HUES6 (cell line): ENCODE results near the gene ILRUN.
"Not testable (repeated sequence)": the region's sequence is repeated elsewhere in the genome, so short reads cannot be mapped to it uniquely, and the experiment has no call there.

Experiments used
- H3K27ac ChIP-seq: 2 replicates; pipeline ENCODE4 v1.7.0; 2013; ENCODE audit warnings: low read depth, mild to moderate bottlenecking, low read length, inconsistent platforms
- H3K27me3 ChIP-seq: 2 replicates; pipeline ENCODE4 v1.6.1; 2013; ENCODE audit warnings: low read length; ENCODE audit not compliant: control insufficient read depth, insufficient read depth
- H3K36me3 ChIP-seq: 2 replicates; pipeline ENCODE4 v1.6.1; 2013; ENCODE audit warnings: low read length; ENCODE audit not compliant: control insufficient read depth, insufficient read depth
- H3K4me1 ChIP-seq: 2 replicates; pipeline ENCODE4 v1.6.1; 2013; ENCODE audit warnings: low read length; ENCODE audit not compliant: control insufficient read depth, insufficient read depth
- H3K4me3 ChIP-seq: 2 replicates; pipeline ENCODE4 v1.5.1; 2013; ENCODE audit warnings: low read depth, low read length
- H3K9ac ChIP-seq: one replicate; pipeline ENCODE4 v1.6.1; 2013; ENCODE audit warnings: mild to moderate bottlenecking, low read length
- H3K9me3 ChIP-seq: 2 replicates; pipeline ENCODE4 v1.6.1; 2013; ENCODE audit warnings: low read depth, low read length; ENCODE audit not compliant: control insufficient read depth, insufficient read depth

The ILRUN gene

GRCh38 chr6:34722451-34722850 lies 25.9 kb upstream of the ILRUN start:
- no peaks in the 10 kb centered on the region for H3K36me3 ChIP-seq
- no peak overlapping the region for H3K4me3 ChIP-seq
- no peaks in the 10 kb centered on the region for H3K27me3 ChIP-seq
- H3K27ac ChIP-seq: peak overlapping the region; percentile 42; the same call in 1 of the 2 replicates
- H3K4me1 ChIP-seq: peaks cover 25% of the 10 kb centered on the region
- no peak overlapping the region for H3K9ac ChIP-seq
- H3K9me3 ChIP-seq: 0 out of 2 replicates have a peak, but pooled peaks cover 5% of the 10 kb centered on the region

- H3K4me3 ChIP-seq, H3K36me3 ChIP-seq, H3K9me3 ChIP-seq, H3K27me3 ChIP-seq: not testable (repeated sequence)
- Histone ChIP-seq H3K27ac (peak overlapping the region; percentile 73; the same call in 1 of the 2 replicates), H3K4me1 (peaks cover 25% of the 10 kb centered on the region), H3K9ac (peak overlapping the region; percentile 66)
Observed at GRCh38 chr6:34720160-34720559, 23.6 kb upstream of the ILRUN start.

DNA sequence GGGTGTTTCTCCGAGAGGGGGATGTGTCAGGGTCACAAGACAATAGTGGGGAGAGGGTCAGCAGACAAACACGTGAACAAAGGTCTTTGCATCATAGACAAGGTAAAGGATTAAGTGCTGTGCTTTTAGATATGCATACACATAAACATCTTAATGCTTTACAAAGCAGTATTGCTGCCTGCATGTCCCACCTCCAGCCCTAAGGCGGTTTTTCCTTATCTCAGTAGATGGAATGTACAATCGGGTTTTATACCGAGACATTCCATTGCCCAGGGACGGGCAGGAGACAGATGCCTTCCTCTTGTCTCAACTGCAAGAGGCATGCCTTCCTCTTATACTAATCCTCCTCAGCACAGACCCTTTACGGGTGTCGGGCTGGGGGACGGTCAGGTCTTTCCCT lies 23.1 kb upstream of the ILRUN start:
- not testable (repeated sequence) for H3K27ac ChIP-seq, H3K27me3 ChIP-seq, H3K9me3 ChIP-seq, H3K9ac ChIP-seq, H3K4me3 ChIP-seq, H3K36me3 ChIP-seq
- peaks cover 25% of the 10 kb centered on the region for H3K4me1 ChIP-seq

DNA sequence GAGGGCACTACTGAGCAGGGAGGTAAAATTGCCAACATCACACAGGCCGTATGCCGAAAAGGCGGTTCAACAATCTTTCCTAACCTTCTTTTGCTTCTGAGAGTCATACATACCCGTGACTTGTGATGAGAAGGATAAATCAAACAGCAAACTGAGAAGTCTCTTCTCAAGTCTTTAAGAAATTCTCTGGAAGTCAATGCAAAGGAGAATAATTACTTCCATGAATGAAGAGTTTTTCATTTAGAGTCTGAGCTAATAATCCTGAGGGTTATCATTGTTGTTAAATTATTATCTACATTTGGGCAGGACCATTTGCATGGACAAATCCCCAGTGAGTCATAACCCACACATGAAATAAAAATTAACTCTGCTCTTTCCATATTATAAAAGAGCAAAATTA lies 22.4 kb upstream of the ILRUN start:
- no peaks in the 10 kb centered on the region for H3K9me3 ChIP-seq
- H3K9ac ChIP-seq: peak overlapping the region; percentile 42
- peaks cover 25% of the 10 kb centered on the region for H3K4me1 ChIP-seq
- H3K27me3 ChIP-seq: no peaks in the 10 kb centered on the region
- H3K36me3 ChIP-seq: no peaks in the 10 kb centered on the region
- peak overlapping the region; percentile 92; the same call in 1 of the 2 replicates for H3K27ac ChIP-seq
- H3K4me3 ChIP-seq: peak overlapping the region; percentile 33; the same call in 1 of the 2 replicates

GRCh38 chr6:34717466-34717865 lies 20.9 kb upstream of the ILRUN start:
- H3K4me3 ChIP-seq: no peak overlapping the region
- H3K9ac ChIP-seq: no peak overlapping the region
- H3K36me3 ChIP-seq: no peaks in the 10 kb centered on the region
- no peak overlapping the region for H3K27ac ChIP-seq
- no peaks in the 10 kb centered on the region for H3K27me3 ChIP-seq
- H3K9me3 ChIP-seq: no peaks in the 10 kb centered on the region
- H3K4me1 ChIP-seq: peaks cover 15% of the 10 kb centered on the region

DNA sequence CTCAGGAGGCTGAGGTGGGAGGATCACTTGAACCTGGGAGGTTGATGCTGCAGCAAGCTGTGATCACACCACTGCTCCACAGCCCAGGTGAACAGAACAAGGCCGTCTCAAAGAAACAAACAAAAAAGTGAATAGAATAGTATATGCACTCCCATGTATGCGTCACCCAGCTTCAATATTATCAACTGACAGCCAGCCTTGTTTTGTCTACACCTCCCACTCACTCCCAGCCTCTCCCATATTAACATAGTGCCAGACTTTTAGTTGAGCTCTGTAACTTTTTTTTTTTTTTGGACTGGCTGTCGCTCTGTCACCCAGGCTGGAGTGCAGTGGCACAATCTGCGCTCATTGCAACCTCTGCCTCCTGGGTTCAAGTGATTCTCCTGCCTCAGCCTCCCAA lies 18.1 kb upstream of the ILRUN start:
- Histone ChIP-seq H3K27me3 (no peaks in the 10 kb centered on the region), H3K4me3 (no peak overlapping the region), H3K9ac (no peak overlapping the region), H3K27ac (no peak overlapping the region), H3K4me1 (peaks cover 7% of the 10 kb centered on the region), H3K36me3 (no peaks in the 10 kb centered on the region), H3K9me3 (no peaks in the 10 kb centered on the region)

DNA sequence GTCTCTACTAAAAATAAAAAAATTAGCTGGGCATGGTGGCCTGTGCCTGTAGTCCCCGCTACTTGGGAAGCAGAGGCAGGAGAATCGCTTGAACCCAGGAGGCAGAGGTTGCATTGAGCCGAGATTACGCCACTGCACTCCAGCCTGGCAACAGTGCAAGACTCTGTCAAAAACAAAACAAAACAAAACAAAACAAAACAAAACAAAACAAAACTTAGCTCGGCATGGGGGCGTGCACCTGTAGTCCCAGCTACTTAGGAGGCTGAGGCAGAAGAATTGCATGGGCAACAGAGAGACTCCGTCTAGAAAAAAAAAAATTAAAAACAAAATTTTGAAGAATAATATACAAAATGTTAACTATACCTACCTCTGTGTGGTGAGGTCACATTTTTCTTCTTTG lies 16.3 kb upstream of the ILRUN start:
- not testable (repeated sequence) for H3K27me3 ChIP-seq, H3K4me3 ChIP-seq, H3K9ac ChIP-seq, H3K4me1 ChIP-seq, H3K36me3 ChIP-seq, H3K9me3 ChIP-seq, H3K27ac ChIP-seq

GRCh38 chr6:34709386-34709785 lies 12.8 kb upstream of the ILRUN start:
- no peaks in the 10 kb centered on the region for H3K36me3 ChIP-seq
- H3K9ac ChIP-seq: no peak overlapping the region
- no peaks in the 10 kb centered on the region for H3K4me1 ChIP-seq
- H3K27me3 ChIP-seq: no peaks in the 10 kb centered on the region
- H3K9me3 ChIP-seq: no peaks in the 10 kb centered on the region
- H3K27ac ChIP-seq: no peak overlapping the region
- no peak overlapping the region for H3K4me3 ChIP-seq

GRCh38 chr6:34705241-34705640 lies 8.7 kb upstream of the ILRUN start:
- Histone ChIP-seq H3K4me1 (no peaks in the 10 kb centered on the region), H3K27ac (no peak overlapping the region)

GRCh38 chr6:34701199-34701598 lies 4.6 kb upstream of the ILRUN start:
- no peaks in the 10 kb centered on the region for H3K9me3 ChIP-seq
- H3K4me1 ChIP-seq: peaks cover 2% of the 10 kb centered on the region; the same call in 1 of the 2 replicates
- H3K9ac ChIP-seq: no peak overlapping the region

More at GRCh38 chr6:34705241-34705640, 8.7 kb upstream of the ILRUN start:
- H3K36me3 ChIP-seq: no peaks in the 10 kb centered on the region
- H3K4me3 ChIP-seq: no peak overlapping the region
- no peak overlapping the region for H3K9ac ChIP-seq
- no peaks in the 10 kb centered on the region for H3K27me3 ChIP-seq
- no peaks in the 10 kb centered on the region for H3K9me3 ChIP-seq

DNA sequence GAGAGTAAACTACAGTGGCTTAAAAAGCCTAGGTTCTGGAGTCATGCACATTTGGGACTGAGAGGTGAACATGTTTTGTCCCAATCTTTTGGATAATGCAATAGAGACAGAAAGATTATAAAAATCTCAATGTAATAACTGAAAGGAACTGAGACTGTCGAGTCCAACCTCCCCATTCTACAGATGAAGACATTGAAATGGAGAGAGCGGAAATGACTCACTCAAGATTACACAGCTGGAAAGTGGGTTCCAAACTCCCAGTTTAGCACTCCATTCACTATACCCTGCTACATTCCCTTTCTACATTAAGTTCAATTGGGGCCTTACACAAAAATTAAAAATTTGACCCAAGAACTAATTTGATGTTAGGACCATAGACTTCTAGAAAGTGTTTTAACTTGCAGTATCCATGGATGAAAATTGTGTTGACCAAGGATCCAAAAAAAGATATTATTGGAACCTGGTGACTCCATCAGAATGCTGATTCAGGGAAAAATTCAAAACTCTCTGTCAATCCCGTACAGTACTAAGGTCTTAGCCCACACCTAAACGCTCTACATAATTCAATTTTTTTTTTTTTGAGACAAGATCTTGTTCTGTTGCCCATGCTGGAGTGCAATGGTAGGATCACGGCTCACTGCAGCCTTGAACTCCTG lies 1.5 kb upstream of the ILRUN start:
- Histone ChIP-seq H3K9ac (no peak overlapping the region), H3K36me3 (no peaks in the 10 kb centered on the region), H3K27me3 (no peaks in the 10 kb centered on the region), H3K4me3 (no peak overlapping the region), H3K27ac (no peak overlapping the region), H3K4me1 (peaks cover 14% of the 10 kb centered on the region), H3K9me3 (no peaks in the 10 kb centered on the region)

More at GRCh38 chr6:34701199-34701598, 4.6 kb upstream of the ILRUN start:
- Histone ChIP-seq H3K27me3 (no peaks in the 10 kb centered on the region), H3K36me3 (no peaks in the 10 kb centered on the region), H3K4me3 (no peak overlapping the region), H3K27ac (no peak overlapping the region)

GRCh38 chr6:34697544-34697836 lies 923 bp upstream of the ILRUN start:
- peaks cover 14% of the 10 kb centered on the region for H3K4me1 ChIP-seq
- no peaks in the 10 kb centered on the region for H3K27me3 ChIP-seq
- no peaks in the 10 kb centered on the region for H3K36me3 ChIP-seq
- no peak overlapping the region for H3K9ac ChIP-seq
- H3K9me3 ChIP-seq: no peaks in the 10 kb centered on the region
- peak overlapping the region; percentile 97 for H3K4me3 ChIP-seq
- no peak overlapping the region for H3K27ac ChIP-seq
